GM12875 (cell line): ENCODE data around the gene TRIM38.
"Not testable (repeated sequence)": the region's sequence is repeated elsewhere in the genome, so short reads cannot be mapped to it uniquely, and the experiment has no call there.

Experiments used
- H3K4me3 ChIP-seq: one replicate; pipeline ENCODE4 v1.5.1; 2011; ENCODE audit warnings: low read depth, low read length, control low read depth
- TF ChIP-seq, protein P1 (sequence below): IDR thresholded peaks from 2 replicates; pipeline ENCODE4 v1.5.1; 2011; ENCODE audit warnings: low read depth, mild to moderate bottlenecking, control low read depth, inconsistent platforms, low read length, moderate library complexity, borderline replicate concordance; ENCODE audit not compliant: insufficient read depth

Gene TRIM38

DNA sequence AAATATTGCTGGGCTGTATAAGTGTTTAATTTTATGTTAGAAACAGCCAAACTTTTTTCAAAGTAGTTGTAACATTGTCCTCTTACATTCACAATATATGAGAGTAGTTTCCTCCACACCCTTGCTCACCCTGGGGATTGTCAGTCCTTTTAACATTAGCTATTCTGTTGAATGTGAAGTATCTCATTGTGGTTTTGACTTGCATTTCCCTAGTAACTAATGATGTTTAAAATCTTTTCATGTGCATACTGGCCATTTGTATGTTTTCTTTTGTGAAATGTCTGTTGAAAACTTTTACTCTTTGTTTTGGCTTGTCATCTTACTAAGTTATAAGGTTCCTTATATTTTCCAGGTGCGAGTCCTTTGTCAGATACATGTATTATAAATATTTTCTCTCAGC lies 32.9 kb downstream of the TRIM38 start:
- H3K4me3 ChIP-seq, result no peak overlapping the region
- TF ChIP-seq, protein P1, sequence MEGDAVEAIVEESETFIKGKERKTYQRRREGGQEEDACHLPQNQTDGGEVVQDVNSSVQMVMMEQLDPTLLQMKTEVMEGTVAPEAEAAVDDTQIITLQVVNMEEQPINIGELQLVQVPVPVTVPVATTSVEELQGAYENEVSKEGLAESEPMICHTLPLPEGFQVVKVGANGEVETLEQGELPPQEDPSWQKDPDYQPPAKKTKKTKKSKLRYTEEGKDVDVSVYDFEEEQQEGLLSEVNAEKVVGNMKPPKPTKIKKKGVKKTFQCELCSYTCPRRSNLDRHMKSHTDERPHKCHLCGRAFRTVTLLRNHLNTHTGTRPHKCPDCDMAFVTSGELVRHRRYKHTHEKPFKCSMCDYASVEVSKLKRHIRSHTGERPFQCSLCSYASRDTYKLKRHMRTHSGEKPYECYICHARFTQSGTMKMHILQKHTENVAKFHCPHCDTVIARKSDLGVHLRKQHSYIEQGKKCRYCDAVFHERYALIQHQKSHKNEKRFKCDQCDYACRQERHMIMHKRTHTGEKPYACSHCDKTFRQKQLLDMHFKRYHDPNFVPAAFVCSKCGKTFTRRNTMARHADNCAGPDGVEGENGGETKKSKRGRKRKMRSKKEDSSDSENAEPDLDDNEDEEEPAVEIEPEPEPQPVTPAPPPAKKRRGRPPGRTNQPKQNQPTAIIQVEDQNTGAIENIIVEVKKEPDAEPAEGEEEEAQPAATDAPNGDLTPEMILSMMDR, result no peak

DNA sequence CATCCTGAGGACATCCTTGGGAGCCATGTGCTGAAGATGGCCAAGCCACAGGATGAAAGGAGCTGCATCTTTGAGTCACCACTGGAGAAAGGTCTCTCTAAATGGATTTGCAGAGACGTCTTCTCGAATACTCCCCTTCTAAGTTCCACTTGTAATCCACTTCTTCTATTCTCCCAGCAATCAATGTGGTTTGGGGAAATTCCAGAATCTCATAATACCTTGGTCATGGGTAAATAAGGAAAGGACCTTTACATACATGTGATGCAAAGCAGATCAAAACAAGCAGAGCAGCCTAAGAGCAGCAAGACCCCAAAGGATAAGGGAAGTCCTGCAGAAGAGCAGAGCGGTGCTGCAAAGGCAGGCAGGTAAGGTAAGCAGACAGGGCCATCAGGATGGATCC lies 35.3 kb downstream of the TRIM38 start:
- no peak overlapping the region for H3K4me3 ChIP-seq
- TF ChIP-seq, protein P1, result no peak

DNA sequence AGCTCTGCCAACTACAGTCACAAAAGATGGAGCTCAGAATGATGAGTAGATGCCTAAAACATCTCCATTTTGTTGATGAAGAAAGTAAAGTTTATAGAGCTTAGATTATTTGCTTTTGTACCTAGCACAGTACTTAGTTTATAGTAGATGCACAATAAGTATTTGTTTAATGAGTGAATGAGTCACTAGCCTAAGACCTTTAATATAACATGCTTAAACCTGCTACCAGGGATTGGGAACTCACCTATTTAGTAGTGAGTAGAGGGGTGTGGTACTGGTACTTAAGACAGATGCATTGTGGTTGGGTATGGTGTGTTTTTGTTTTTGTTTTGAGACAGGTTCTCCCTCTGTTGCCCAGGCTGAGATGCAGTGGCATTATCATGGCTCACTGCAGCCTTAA lies 35.8 kb downstream of the TRIM38 start:
- no peak overlapping the region for H3K4me3 ChIP-seq
- TF ChIP-seq, protein P1, result no peak

DNA sequence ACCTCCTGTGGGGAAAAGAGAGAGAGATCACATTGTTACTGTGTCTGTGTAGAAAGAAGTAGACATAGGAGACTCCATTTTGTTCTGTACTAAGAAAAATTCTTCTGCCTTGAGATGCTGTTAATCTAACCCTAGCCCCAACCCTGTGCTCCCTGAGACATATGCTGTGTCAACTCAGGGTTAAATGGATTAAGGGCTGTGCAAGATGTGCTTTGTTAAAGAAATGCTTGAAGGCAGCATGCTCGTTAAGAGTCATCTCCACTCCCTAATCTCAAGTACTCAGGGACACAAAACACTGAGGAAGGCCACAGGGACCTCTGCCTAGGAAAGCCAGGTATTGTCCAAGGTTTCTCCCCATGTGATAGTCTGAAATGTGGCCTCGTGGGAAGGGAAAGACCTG lies 36.6 kb downstream of the TRIM38 start:
- not testable (repeated sequence) for H3K4me3 ChIP-seq

DNA sequence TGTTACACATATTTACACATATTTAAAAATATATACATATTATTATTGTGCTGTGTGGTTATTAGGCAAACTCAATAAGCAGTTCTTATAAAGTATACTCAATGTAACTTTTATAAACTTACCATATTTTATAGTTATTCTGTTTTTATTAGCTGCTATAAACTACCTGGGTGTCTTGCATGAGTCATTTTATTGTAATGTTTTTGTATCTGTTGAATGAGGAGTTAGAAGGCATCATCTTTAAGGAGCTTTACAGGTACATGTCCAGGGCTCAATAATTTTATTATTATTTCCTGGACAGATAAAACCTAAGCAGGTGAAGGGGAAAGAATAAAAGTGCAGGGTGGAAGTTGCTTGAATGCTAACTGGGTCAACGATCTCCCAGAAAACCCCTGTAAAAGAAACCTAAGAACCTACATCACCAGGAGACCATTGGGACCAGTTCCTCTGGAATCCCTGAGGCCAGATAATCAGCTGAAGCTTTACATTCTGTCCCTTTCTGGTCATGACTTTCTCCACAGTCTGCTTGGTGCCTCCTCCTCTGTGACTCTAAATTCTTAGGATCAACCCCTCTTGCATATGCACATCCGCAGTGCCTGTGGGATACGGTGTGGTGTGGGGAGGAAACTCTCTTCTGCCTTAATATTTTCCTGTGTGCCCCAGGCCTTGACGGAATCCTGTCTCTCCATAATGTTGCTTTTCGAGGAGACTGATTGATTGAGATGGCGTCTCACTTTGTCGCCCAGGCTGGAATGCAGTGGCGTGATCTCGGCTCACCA lies 38.0 kb downstream of the TRIM38 start:
- TF ChIP-seq, protein P1, result no peak
- no peak overlapping the region for H3K4me3 ChIP-seq

DNA sequence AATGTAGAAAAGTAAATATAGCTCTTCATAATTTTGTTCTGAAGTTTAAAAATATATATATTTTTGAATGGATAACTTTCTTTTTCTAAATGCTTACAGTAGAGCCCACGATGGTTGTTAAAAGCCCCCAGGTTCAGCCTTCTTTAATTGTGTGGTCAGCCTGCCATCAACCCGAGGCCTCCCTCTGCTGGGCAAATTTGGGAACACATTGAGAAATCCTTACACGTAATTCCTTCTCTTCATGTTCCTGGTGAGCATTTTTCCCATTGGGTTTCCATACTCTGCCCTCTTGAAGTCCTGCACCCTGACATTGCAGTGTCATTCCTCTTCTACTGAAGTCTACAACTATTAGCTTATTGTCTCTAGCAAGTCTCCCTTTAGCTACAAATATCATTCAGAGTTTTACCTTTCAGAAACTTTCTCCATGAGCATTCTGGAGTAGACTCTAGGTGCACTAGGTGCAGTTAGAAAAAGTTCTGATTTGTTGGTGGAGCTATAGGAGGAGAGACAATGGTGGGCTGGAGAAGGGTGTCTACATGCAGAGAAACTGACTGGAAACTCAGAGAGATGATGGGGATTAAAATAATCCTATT lies 40.6 kb downstream of the TRIM38 start:
- TF ChIP-seq, protein P1, result peak; percentile 61; the same call in 1 of the 2 replicates
- H3K4me3 ChIP-seq, result no peak overlapping the region

DNA sequence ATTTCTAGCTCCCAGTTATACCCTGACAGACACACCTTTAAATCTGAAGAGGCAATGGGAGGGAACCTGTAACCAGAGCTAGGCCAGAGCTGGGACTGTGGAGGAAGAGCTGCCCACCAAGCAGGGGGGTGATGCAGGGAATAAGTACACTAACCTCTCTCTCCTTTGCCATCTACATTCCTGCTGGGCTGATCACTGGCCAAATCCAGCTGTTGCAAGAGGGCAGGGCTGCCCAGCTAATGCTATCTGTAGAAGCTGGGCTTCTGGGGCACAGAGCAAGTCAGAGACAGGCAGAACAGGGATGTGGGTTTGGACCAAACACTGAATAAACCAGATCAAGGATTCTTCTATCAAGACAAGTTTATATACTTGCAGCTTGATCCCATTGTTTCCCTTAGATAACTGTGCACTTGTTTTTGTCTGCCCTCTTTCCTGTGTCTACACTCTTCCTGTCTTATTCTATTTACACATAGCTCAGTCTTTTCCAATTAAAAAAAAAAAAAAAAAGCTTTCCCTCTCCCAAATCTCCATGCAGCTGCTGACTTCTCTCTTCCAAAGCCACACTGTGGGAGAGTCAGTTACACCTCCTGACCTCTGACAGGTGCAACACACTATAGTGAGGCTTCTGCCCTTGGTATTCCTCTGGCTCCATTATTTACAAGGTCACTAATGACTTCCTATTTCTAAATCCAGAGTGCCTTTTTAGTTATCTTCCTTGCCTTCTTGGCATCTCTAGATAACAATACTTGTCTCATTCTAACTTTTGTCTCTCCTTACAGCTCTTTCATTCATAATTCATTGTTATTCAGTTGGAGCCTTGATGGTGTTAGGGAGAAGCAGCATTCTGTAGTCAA lies 43.7 kb downstream of the TRIM38 start:
- H3K4me3 ChIP-seq, result no peak overlapping the region
- TF ChIP-seq, protein P1, result no peak

DNA sequence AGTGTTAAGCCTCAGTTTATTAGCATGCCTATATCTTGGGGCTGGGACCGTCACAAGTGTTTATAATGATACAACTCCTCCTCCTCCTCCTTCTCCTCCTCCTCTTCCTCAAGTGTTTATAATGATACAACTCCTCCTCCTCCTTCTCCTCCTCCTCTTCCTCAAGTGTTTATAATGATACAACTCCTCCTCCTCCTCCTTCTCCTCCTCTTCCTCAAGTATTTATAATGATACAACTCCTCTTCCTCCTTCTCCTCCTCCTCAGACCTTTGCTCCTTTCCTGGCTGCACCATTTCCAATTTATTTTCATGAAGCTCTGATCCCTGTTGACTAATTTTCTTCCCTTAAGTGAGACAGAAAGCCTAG lies 44.3 kb downstream of the TRIM38 start:
- not testable (repeated sequence) for H3K4me3 ChIP-seq
